Mucosa of rectum (tissue), 2 donors: ENCODE data around the gene CFAP97D2.
"Not testable (repeated sequence)": the region's sequence is repeated elsewhere in the genome, so short reads cannot be mapped to it uniquely, and the experiment has no call there.

ENCODE experiments used
- H3K27ac ChIP-seq, 2 donors: one replicate each; pipeline ENCODE4 v1.7.0; 2013; ENCODE audit warnings: inconsistent platforms in 2 of 2, low read depth in 2 of 2, low read length in 2 of 2
- H3K27me3 ChIP-seq, 2 donors: one replicate each; pipeline ENCODE4 v1.7.0; 2013; ENCODE audit warnings: low read length in 2 of 2; ENCODE audit not compliant: control insufficient read depth in 2 of 2, insufficient read depth in 2 of 2
- H3K36me3 ChIP-seq, 2 donors: one replicate each; pipeline ENCODE4 v1.7.0; 2013; ENCODE audit warnings: low read length in 2 of 2; ENCODE audit not compliant: control insufficient read depth in 2 of 2, insufficient read depth in 2 of 2
- H3K4me1 ChIP-seq, 2 donors: one replicate each; pipeline ENCODE4 v1.7.0; 2013; ENCODE audit warnings: low read length in 2 of 2, mild to moderate bottlenecking in 1 of 2; ENCODE audit not compliant: control insufficient read depth in 2 of 2, insufficient read depth in 2 of 2
- H3K4me3 ChIP-seq, 2 donors: one replicate each; pipeline ENCODE4 v1.7.0; 2013; ENCODE audit warnings: low read length in 2 of 2
- H3K9ac ChIP-seq, 2 donors: one replicate each; pipeline ENCODE4 v1.7.0; 2013; ENCODE audit warnings: low read length in 2 of 2, low read depth in 1 of 2, mild to moderate bottlenecking in 1 of 2
- H3K9me3 ChIP-seq, 2 donors: one replicate each; pipeline ENCODE4 v1.7.0; 2013; ENCODE audit warnings: low read length in 2 of 2; ENCODE audit not compliant: control insufficient read depth in 2 of 2
- donor health status: healthy.
- donor health status: Normal muscosa, but diverticular disease.

Gene CFAP97D2

DNA sequence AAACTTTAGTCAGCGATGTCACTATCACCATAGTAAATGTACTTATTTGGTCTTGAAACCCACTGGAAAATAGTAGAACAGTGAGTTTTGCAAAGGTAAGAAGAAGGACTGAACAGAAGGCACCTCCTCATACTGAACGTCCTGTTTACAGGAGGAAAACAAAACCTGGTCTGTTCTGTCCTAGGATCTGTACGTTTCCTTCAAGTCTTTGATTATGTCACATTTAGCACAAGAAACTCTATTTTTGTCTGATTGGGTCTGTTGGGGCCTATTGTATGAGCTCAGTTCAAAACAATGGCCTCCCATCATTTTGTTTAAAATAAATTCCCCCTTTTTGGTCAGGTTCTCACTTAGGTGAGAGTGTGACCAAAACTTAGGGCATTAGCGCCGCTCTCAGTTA is 11.2 kb upstream of the CFAP97D2 start:
- Histone ChIP-seq H3K36me3 (no peaks in the 10 kb centered on the region), H3K27ac (no peak overlapping the region), H3K9me3 (no peaks in the 10 kb centered on the region), H3K4me3 (no peak overlapping the region), H3K9ac (no peak overlapping the region), H3K27me3 (no peaks in the 10 kb centered on the region), H3K4me1 (peaks cover 2 to 4% of the 10 kb centered on the region in 2 donors)

DNA sequence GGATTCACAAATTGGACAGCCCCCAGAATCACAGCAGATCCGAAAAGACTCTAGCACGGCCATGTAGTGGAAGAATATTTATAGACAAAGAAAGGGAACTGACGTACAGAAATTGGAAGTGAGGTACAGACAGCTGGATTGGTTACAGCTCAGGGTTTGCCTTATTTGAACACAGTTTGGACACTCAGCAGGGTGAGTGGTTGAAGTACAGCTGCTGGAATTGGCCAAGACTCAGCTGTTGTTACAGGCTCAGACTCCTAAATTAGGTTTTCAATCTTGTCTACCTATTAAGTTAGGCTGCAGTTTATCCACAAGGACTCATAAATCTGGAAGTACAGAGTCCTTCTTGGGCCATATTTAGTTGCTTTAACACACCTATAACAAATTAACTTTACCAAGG is 5.8 kb upstream of the CFAP97D2 start:
- H3K9ac ChIP-seq, result no peak overlapping the region

DNA sequence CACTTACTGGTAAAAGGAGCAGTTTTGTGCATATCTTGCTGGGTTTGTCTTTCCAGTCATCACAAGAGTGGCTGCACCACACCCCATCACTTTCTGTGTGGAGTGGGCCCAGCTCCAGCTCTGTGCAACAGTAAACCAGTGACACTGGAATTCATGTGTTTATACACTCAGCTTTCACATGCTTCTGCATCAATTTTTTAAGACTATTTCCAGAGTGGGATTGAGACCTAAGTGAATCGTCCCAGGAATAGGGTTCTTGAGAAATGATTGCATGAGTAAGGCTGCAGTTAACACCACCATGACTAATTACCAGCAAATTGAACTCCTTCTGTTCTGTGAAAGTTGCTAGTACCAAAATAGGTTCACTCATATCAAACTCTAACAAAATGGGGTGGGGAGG is 5.3 kb upstream of the CFAP97D2 start:
- no peaks in the 10 kb centered on the region for H3K4me1 ChIP-seq
- no peak overlapping the region for H3K9ac ChIP-seq
- H3K36me3 ChIP-seq, result no peaks in the 10 kb centered on the region
- no peak overlapping the region for H3K4me3 ChIP-seq
- peaks cover 0 to 2% of the 10 kb centered on the region in 2 donors for H3K9me3 ChIP-seq
- H3K27ac ChIP-seq, result no peak overlapping the region
- peaks cover 2% of the 10 kb centered on the region in 2 donors for H3K27me3 ChIP-seq

More for the DNA sequence above, 5.8 kb upstream of the CFAP97D2 start:
- Histone ChIP-seq H3K27ac (no peak overlapping the region), H3K4me3 (no peak overlapping the region), H3K36me3 (no peaks in the 10 kb centered on the region), H3K4me1 (no peaks in the 10 kb centered on the region), H3K27me3 (peaks cover 2% of the 10 kb centered on the region in 2 donors), H3K9me3 (peaks cover 0 to 2% of the 10 kb centered on the region in 2 donors)

DNA sequence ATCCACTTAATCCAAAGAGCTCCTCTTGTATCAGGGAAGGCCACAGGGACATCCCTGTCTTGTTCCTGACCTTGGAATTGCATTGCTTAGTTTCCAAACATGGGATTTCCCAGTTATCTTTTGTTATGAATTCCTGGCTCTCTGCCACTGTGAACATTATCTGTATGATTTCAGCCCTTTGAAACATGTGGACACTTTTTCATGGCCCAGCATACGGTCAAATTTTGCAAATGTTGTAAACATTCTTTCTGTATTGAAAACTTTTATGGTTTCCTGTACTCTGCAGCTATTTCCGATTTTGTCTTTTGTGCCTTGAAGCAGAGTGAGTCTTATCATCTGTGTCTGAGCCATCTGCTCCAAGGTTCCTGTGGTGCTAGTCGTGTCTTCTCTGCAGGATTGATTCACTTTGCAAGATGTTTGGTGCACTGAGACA is 4.5 kb upstream of the CFAP97D2 start:
- H3K9ac ChIP-seq, result no peak overlapping the region

GRCh38 chr13:114176359-114176902 is 2.6 kb upstream of the CFAP97D2 start:
- not testable (repeated sequence) for H3K36me3 ChIP-seq, H3K9me3 ChIP-seq, H3K27ac ChIP-seq, H3K4me1 ChIP-seq, H3K9ac ChIP-seq, H3K27me3 ChIP-seq, H3K4me3 ChIP-seq

More for the DNA sequence above, 4.5 kb upstream of the CFAP97D2 start:
- peaks cover 0 to 2% of the 10 kb centered on the region in 2 donors for H3K9me3 ChIP-seq
- no peak overlapping the region for H3K4me3 ChIP-seq
- no peaks in the 10 kb centered on the region for H3K4me1 ChIP-seq
- H3K36me3 ChIP-seq, result no peaks in the 10 kb centered on the region
- no peak overlapping the region for H3K27ac ChIP-seq
- peaks cover 2% of the 10 kb centered on the region in 2 donors for H3K27me3 ChIP-seq

- Histone ChIP-seq H3K4me1 (no peaks in the 10 kb centered on the region), H3K27me3 (peaks cover 2% of the 10 kb centered on the region in 2 donors), H3K27ac (no peak overlapping the region), H3K9ac (no peak overlapping the region), H3K36me3 (no peaks in the 10 kb centered on the region), H3K4me3 (no peak overlapping the region), H3K9me3 (peaks cover 0 to 2% of the 10 kb centered on the region in 2 donors)
Observed at GRCh38 chr13:114177245-114178010, 1.6 kb upstream of the CFAP97D2 start.

GRCh38 chr13:114185182-114185971 is 6.3 kb downstream of the CFAP97D2 start:
- no peak overlapping the region for H3K4me3 ChIP-seq
- H3K9me3 ChIP-seq, result peaks cover 0 to 3% of the 10 kb centered on the region in 2 donors
- H3K4me1 ChIP-seq, result no peaks in the 10 kb centered on the region
- no peak overlapping the region for H3K9ac ChIP-seq
- H3K27ac ChIP-seq, result no peak overlapping the region
- no peaks in the 10 kb centered on the region for H3K36me3 ChIP-seq
- H3K27me3 ChIP-seq, result no peaks in the 10 kb centered on the region

DNA sequence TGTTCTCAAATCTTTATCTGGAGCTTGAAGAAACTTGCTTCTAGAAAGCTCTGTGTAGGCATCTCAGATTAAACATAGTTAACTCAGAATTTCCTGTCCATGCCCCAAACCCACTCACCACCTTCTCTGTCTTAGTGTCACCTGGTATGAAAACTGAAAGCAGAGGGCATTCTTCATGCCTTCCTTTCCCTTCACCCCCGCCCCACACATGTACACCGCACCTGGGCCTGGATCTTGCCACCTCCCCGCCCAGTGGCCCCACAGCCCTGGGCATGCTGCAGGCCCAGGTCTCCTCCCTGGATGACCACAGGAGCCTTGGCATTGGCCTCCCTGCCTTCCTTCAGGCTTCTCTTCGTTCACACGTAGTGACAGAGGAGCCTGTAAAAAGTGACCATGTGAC is 15.8 kb downstream of the CFAP97D2 start:
- Histone ChIP-seq H3K4me1 (no peaks in the 10 kb centered on the region), H3K27me3 (no peaks in the 10 kb centered on the region), H3K9ac (no peak overlapping the region), H3K9me3 (no peaks in the 10 kb centered on the region), H3K27ac (no peak overlapping the region), H3K4me3 (no peak overlapping the region), H3K36me3 (no peaks in the 10 kb centered on the region)

- H3K9me3 ChIP-seq, result no peaks in the 10 kb centered on the region
- no peaks in the 10 kb centered on the region for H3K4me1 ChIP-seq
- no peak overlapping the region for H3K9ac ChIP-seq
- no peak overlapping the region for H3K27ac ChIP-seq
- H3K4me3 ChIP-seq, result no peak overlapping the region
- H3K36me3 ChIP-seq, result no peaks in the 10 kb centered on the region
- H3K27me3 ChIP-seq, result peaks cover 0 to 2% of the 10 kb centered on the region in 2 donors
Observed at GRCh38 chr13:114196629-114197028, 17.6 kb downstream of the CFAP97D2 start.

- H3K27me3 ChIP-seq, result peaks cover 0 to 2% of the 10 kb centered on the region in 2 donors
- no peak overlapping the region for H3K9ac ChIP-seq
- no peaks in the 10 kb centered on the region for H3K9me3 ChIP-seq
Observed at GRCh38 chr13:114198556-114198955, 19.5 kb downstream of the CFAP97D2 start.

More at GRCh38 chr13:114198556-114198955, 19.5 kb downstream of the CFAP97D2 start:
- H3K4me3 ChIP-seq, result no peak overlapping the region
- no peak overlapping the region for H3K27ac ChIP-seq
- no peaks in the 10 kb centered on the region for H3K4me1 ChIP-seq
- no peaks in the 10 kb centered on the region for H3K36me3 ChIP-seq
